Epithelial cell of esophagus (primary cell): ENCODE measurements around the gene TTC9C.

Source experiments
- DNase-seq: peaks from one replicate; pipeline ENCODE4 v3.0.0; 2010; ENCODE audit warnings: low read depth
- H3K4me3 ChIP-seq: 2 replicates; pipeline ENCODE4 v1.5.1; 2011; ENCODE audit warnings: mild to moderate bottlenecking, low read length, control low read depth
- TF ChIP-seq, protein P1 (sequence below): IDR thresholded peaks from 2 replicates; pipeline ENCODE4 v1.5.1; 2011; ENCODE audit warnings: low read depth, mild to moderate bottlenecking, low read length, control low read depth, inconsistent platforms; ENCODE audit not compliant: insufficient read depth; ENCODE audit errors: missing control alignments

Gene TTC9C

GRCh38 chr11:62787005-62787759, 58.9 kb downstream of the TTC9C start, which contains the start of gene TMEM179B:
TSS of gene TMEM179B (plus strand) at chr11:62787402. CDS start at chr11:62787432, 30 bp downstream.
- TF ChIP-seq, protein P1, sequence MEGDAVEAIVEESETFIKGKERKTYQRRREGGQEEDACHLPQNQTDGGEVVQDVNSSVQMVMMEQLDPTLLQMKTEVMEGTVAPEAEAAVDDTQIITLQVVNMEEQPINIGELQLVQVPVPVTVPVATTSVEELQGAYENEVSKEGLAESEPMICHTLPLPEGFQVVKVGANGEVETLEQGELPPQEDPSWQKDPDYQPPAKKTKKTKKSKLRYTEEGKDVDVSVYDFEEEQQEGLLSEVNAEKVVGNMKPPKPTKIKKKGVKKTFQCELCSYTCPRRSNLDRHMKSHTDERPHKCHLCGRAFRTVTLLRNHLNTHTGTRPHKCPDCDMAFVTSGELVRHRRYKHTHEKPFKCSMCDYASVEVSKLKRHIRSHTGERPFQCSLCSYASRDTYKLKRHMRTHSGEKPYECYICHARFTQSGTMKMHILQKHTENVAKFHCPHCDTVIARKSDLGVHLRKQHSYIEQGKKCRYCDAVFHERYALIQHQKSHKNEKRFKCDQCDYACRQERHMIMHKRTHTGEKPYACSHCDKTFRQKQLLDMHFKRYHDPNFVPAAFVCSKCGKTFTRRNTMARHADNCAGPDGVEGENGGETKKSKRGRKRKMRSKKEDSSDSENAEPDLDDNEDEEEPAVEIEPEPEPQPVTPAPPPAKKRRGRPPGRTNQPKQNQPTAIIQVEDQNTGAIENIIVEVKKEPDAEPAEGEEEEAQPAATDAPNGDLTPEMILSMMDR, result peak; percentile 55
- DNase-seq, result peak; percentile 99
- peak within 1 kb of the TSS; percentile 77 for H3K4me3 ChIP-seq
